GM12874 (cell line): ENCODE results near the gene ABHD4.

Experiments used
- CTCF ChIP-seq: IDR thresholded peaks from 2 replicates; pipeline ENCODE4 v1.5.1; 2011; ENCODE audit warnings: low read depth, mild to moderate bottlenecking, control low read depth, low read length, moderate library complexity; ENCODE audit not compliant: insufficient read depth

The ABHD4 gene

DNA sequence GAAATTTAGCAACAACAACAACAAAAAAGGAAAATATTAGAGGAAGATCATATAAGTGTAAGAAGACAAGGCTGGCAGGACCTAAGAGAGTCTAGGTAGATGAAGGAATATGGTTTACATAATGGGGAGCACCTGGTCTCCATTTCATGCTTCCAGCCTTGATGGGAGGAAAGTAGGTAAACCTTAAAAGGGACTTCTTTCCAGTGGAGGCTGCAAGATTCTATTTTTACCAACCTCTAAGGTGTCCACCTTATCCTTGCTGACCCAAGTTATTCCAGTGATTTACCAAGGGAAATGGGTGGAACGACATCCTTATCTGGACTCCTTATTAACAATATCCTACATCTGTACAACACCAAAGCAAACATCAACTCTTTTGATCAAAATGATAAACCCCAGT lies 39.1 kb upstream of the ABHD4 start:
- no peak for TF ChIP-seq CTCF

GRCh38 chr14:22560662-22561365 lies 37.3 kb upstream of the ABHD4 start:
- TF ChIP-seq CTCF, result no peak

DNA sequence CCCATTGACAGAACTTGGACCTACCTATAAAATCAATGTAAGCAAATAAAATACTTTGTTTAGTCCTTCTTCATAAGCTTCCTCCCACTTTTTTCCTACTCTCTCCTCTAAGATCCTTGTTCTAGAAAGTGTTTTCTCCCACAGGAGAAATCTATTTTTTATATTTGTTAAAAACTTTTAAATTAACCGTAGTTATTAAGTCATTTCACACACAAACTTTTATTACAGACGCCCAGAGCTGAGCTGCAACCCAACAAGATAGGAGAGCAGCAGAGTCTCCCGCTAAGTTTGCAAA lies 36.8 kb upstream of the ABHD4 start:
- no peak for TF ChIP-seq CTCF

DNA sequence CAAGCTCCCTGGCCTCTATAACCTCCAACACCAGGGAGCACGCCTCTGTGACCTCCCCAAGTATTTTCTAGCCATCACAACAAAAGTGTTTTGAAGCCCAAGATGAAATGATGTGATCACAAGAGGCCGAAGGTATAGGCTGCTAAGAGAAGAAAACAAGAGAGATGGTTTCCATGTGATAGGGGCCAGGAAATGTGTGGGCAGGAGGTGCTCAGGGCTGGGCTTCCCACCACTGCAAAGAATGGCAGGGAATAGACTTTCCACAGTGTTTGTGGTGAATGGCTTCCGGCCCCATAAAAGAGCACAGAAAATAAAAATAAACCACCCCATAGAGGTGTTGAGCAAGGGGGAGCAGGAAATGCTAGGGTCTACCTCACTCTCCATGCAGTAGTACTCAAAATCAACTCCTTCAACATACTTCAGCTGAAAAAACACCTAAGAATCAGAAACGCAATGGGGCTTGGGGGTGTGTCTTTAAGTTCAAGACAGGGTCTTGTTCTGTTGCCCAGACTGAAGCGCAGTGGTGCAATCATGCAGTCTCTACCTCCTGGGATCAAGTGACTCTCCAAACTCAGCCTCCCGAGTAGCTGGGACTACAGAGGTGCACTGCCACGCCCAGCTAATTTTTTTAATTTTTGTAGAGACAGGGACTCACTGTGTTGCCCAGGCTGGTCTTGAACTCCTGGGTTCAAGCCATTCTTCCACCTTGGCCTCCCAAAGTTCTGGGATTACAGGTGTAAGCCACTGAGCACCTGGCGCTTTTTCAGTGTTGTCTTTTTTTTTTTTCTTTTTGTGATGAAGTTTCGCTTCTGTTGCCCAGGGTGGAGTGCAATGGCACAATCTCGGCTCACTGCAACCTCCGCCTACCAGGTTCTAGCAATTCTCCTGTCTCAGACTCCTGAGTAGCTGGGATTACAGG lies 36.2 kb upstream of the ABHD4 start:
- no peak for TF ChIP-seq CTCF

GRCh38 chr14:22563987-22564386 lies 34.1 kb upstream of the ABHD4 start:
- no peak for TF ChIP-seq CTCF

GRCh38 chr14:22564463-22564862 lies 33.6 kb upstream of the ABHD4 start:
- TF ChIP-seq CTCF, result no peak

- no peak for TF ChIP-seq CTCF
Observed at GRCh38 chr14:22565391-22565945, 32.6 kb upstream of the ABHD4 start.
